GM10248 (cell line): ENCODE measurements around the gene PTPRR.

Experiments
- CTCF ChIA-PET: fragments of 300-600 bp; sonication (Branson Sonifier 250); formaldehyde crosslinking; extraction: SDS; loops from one replicate; lab custom pipeline; 2021; ENCODE audit warnings: antibody characterized with exemption; lab: Yijun Ruan, JAX
- POLR2A ChIA-PET: fragments of 350-650 bp; sonication (Branson Sonifier 250); formaldehyde crosslinking; extraction: SDS; loops from one replicate; lab custom pipeline; 2020; ENCODE audit warnings: antibody characterized with exemption; lab: Yijun Ruan, JAX
- DNase-seq: peaks from one replicate; pipeline ENCODE4 v3.0.0; 2012; ENCODE audit errors: extremely low spot score
- CTCF ChIP-seq: IDR thresholded peaks from 2 replicates; pipeline ENCODE4 v1.5.1; 2012; ENCODE audit warnings: mild to moderate bottlenecking, low read depth; ENCODE audit errors: extremely low read depth, missing control alignments, control extremely low read depth

PTPRR gene

GRCh38 chr12:70920251-70920851, at the start of gene PTPRR:
Gene PTPRR (minus strand): TSS chr12:70920738. CDS start chr12:70920390, 348 bp downstream.
- no peak for DNase-seq
- no peak for TF ChIP-seq CTCF
- CTCF ChIA-PET, result interaction anchor here (0.8 to 1.4 kb wide), 2 partner anchors 14 to 16 kb away, joined by 3 to 4 read pairs; no protein-coding TSS in a partner anchor
- POLR2A ChIA-PET, result no interaction called here

- DNase-seq, result no peak
- ChIA-PET POLR2A (no interaction called here), CTCF (interaction anchor here (1.4 kb wide), 1 partner anchor 10 kb away, joined by 4 read pairs; no protein-coding TSS in a partner anchor)
- TF ChIP-seq CTCF, result no peak
These were observed 46.7 kb upstream of the PTPRR start for GRCh38 chr12:70966996-70967790.

GRCh38 chr12:70966046-70966445, 45.5 kb upstream of the PTPRR start:
- no peak for TF ChIP-seq CTCF
- CTCF ChIA-PET, result interaction anchor here (1.1 kb wide), 1 partner anchor 10 kb away, joined by 3 read pairs; no protein-coding TSS in a partner anchor
- POLR2A ChIA-PET, result no interaction called here
- no peak for DNase-seq

- TF ChIP-seq CTCF, result no peak
- ChIA-PET CTCF (interaction anchor here (1.1 kb wide), 1 partner anchor 11 kb away, joined by 3 read pairs; no protein-coding TSS in a partner anchor), POLR2A (no interaction called here)
- no peak for DNase-seq
These were observed 44.5 kb upstream of the PTPRR start for GRCh38 chr12:70964867-70965510.

GRCh38 chr12:70963081-70963660, 42.6 kb upstream of the PTPRR start:
- ChIA-PET POLR2A (no interaction called here), CTCF (no interaction called here)
- TF ChIP-seq CTCF, result no peak
- no peak for DNase-seq

GRCh38 chr12:70962226-70962794, 41.8 kb upstream of the PTPRR start:
- DNase-seq, result no peak
- TF ChIP-seq CTCF, result no peak
- ChIA-PET CTCF (no interaction called here), POLR2A (no interaction called here)
